K562 (cell line): Measurements from ENCODE around the gene WNT8A. TPM values are rescaled to one million over a fixed set of nuclear protein-coding genes. Genes with fewer than 3 reads are reported as not detected.

Source experiments
- ATAC-seq: fragments of 200-7000 bp; cut with Tn5 transposase; 3 replicates; pipeline ENCODE4 v1.9.1; 2020; ENCODE audit warnings: moderate library complexity
- BruUV-seq: library from RNA; stranded (reverse); fragments of 400-500 nt; replicated peaks from 2 replicates; lab custom pipeline; 2021; lab: Mats Ljungman, UMichigan
- CTCF ChIA-PET: fragments of 300-600 bp; formaldehyde crosslinking; extraction: SDS; loops from one replicate; lab custom pipeline; 2021; ENCODE audit warnings: low intra/inter-chr PET ratio; lab: Yijun Ruan, JAX
- POLR2A ChIA-PET: fragments of 300-600, 350-650 bp; sonication (Branson Sonifier 250); formaldehyde crosslinking; extraction: SDS; loops from one replicate; lab custom pipeline; 2021; ENCODE audit warnings: antibody characterized with exemption, inconsistent platforms; lab: Yijun Ruan, JAX
- DNase-seq, 4 experiments: peaks; one replicate each; pipeline versions ENCODE4 v3.0.0 to v3.0.0-alpha.2; 2011 to 2018; ENCODE audit warnings: low spot score in 3 of 4, mixed read lengths in 3 of 4; ENCODE audit errors: extremely low read depth in 1 of 4
- FAIRE-seq: peaks from 2 replicates; lab custom pipeline; 2011; peaks lifted over from hg19 to GRCh38; lab: Jason Lieb, UNC
- H2AFZ ChIP-seq: 2 replicates; pipeline ENCODE4 v1.6.0; 2011; ENCODE audit warnings: low read depth, low read length, control low read depth, inconsistent platforms
- H3K27ac ChIP-seq: fragments of 200-600 bp; 3 replicates; pipeline ENCODE4 v1.8.0; 2011; ENCODE audit warnings: low read depth, mild to moderate bottlenecking, control low read depth, inconsistent platforms, low read length, moderate library complexity, mixed read lengths; ENCODE audit errors: extremely low read depth
- H3K27me3 ChIP-seq, 2 experiments: fragments of 300-600 bp in 1 of 2; 2 replicates in 1 of 2; 3 replicates in 1 of 2; pipeline versions ENCODE4 v1.6.0 to v1.8.0; 2011; ENCODE audit warnings: inconsistent platforms in 2 of 2, low read length in 2 of 2, mild to moderate bottlenecking in 1 of 2, mixed read lengths in 1 of 2, moderate library complexity in 1 of 2; ENCODE audit not compliant: control insufficient read depth in 2 of 2, insufficient read depth in 2 of 2
- H3K36me3 ChIP-seq: fragments of 300-600 bp; 3 replicates; pipeline ENCODE4 v1.8.0; 2011; ENCODE audit warnings: mild to moderate bottlenecking, low read length, inconsistent platforms; ENCODE audit not compliant: control insufficient read depth, insufficient read depth
- H3K4me1 ChIP-seq, 2 experiments: fragments of 200-600 bp in 1 of 2; replicated peaks in 1 of 2; 2 replicates in 1 of 2; 3 replicates in 1 of 2; pipeline versions ENCODE4 v1.5.1 to v1.8.0; 2011; ENCODE audit warnings: inconsistent platforms in 2 of 2, low read length in 2 of 2, mild to moderate bottlenecking in 1 of 2, mixed read lengths in 1 of 2, moderate library complexity in 1 of 2; ENCODE audit not compliant: control insufficient read depth in 2 of 2, insufficient read depth in 2 of 2
- H3K4me2 ChIP-seq: 2 replicates; pipeline ENCODE4 v1.6.1; 2011; ENCODE audit warnings: low read length, control low read depth, inconsistent platforms, mixed read lengths; ENCODE audit not compliant: insufficient read depth
- H3K4me3 ChIP-seq: fragments of 200-600 bp; sonication (generic), shearing (Covaris generic); 2 replicates; pipeline ENCODE4 v1.5.1; 2016; ENCODE audit warnings: control low read depth, inconsistent platforms
- H3K79me2 ChIP-seq: fragments of 200-600 bp; 3 replicates; pipeline ENCODE4 v1.8.0; 2011; ENCODE audit warnings: low read length, inconsistent platforms; ENCODE audit not compliant: control insufficient read depth, insufficient read depth
- H3K9ac ChIP-seq, 2 experiments: 2 replicates each; pipeline versions ENCODE4 v1.6.0 to v1.6.1; 2011; ENCODE audit warnings: low read depth in 2 of 2, low read length in 2 of 2, control low read depth in 1 of 2, inconsistent platforms in 1 of 2, mild to moderate bottlenecking in 1 of 2, mixed read lengths in 1 of 2; ENCODE audit not compliant: insufficient read depth in 1 of 2
- H3K9me1 ChIP-seq: one replicate; pipeline ENCODE4 v1.6.0; 2011; ENCODE audit warnings: inconsistent platforms, mild to moderate bottlenecking, low read length, moderate library complexity; ENCODE audit not compliant: control insufficient read depth, insufficient read depth
- H3K9me3 ChIP-seq: replicated peaks from 2 replicates; pipeline ENCODE4 v1.5.1; 2011; ENCODE audit warnings: low read depth, low read length, inconsistent platforms; ENCODE audit not compliant: control insufficient read depth, insufficient read depth
- H4K20me1 ChIP-seq: replicated peaks from 2 replicates; pipeline ENCODE4 v1.6.1; 2011; ENCODE audit warnings: low read length, inconsistent platforms, mixed read lengths; ENCODE audit not compliant: control insufficient read depth, insufficient read depth
- ASH1L ChIP-seq: fragments of 450-650 bp; IDR thresholded peaks from 2 replicates; pipeline ENCODE4 v1.6.1; 2018; ENCODE audit warnings: borderline replicate concordance, mild to moderate bottlenecking, low read depth; ENCODE audit not compliant: partially characterized antibody
- CBX5 ChIP-seq: IDR thresholded peaks from 2 replicates; pipeline ENCODE4 v1.6.1; 2014; ENCODE audit warnings: low read depth, borderline replicate concordance
- GABPA ChIP-seq: fragments of 200-800 bp; sonication (Bioruptor generic); conservative IDR thresholded peaks from 2 replicates; pipeline ENCODE4 v1.6.1; 2016; ENCODE audit warnings: low read depth, missing genetic modification characterization, missing compliant biosample characterization
- GATA2 ChIP-seq: sonication (generic); formaldehyde crosslinking; IDR thresholded peaks from 2 replicates; pipeline ENCODE4 v1.4.0; 2020; ENCODE audit warnings: mild to moderate bottlenecking, missing genetic modification reagents
- GTF2A2 ChIP-seq: IDR thresholded peaks from 2 replicates; pipeline ENCODE4 v1.6.1; 2016; ENCODE audit warnings: mild to moderate bottlenecking, missing genetic modification characterization, missing compliant biosample characterization
- POLR2G ChIP-seq: fragments of 200-400 bp; formaldehyde crosslinking; IDR thresholded peaks from 2 replicates; pipeline ENCODE4 v1.6.1; 2017; ENCODE audit warnings: low read depth, mild to moderate bottlenecking, antibody characterized with exemption, low read length, moderate library complexity
- PTTG1 ChIP-seq: fragments of 450-650 bp; IDR thresholded peaks from 2 replicates; pipeline ENCODE4 v1.6.1; 2016; ENCODE audit warnings: low read depth, mild to moderate bottlenecking, missing genetic modification characterization, missing compliant biosample characterization
- RCOR1 ChIP-seq, 2 experiments: IDR thresholded peaks; 2 replicates each; pipeline ENCODE4 v1.6.1; 2012; ENCODE audit warnings: low read depth in 2 of 2, low read length in 2 of 2, borderline replicate concordance in 1 of 2, improper control_type of control experiment in 1 of 2
- SMC3 ChIP-seq: conservative IDR thresholded peaks from 2 replicates; pipeline ENCODE4 v1.6.1; 2011; ENCODE audit warnings: low read depth, low read length, improper control_type of control experiment; ENCODE audit not compliant: insufficient read depth
- TCF7L2 ChIP-seq: fragments of 150-350 bp; IDR thresholded peaks from 2 replicates; pipeline ENCODE4 v1.6.1; 2016; ENCODE audit warnings: low read depth, mild to moderate bottlenecking, low read length, moderate library complexity
- XRCC3 ChIP-seq: fragments of 450-650 bp; IDR thresholded peaks from 2 replicates; pipeline ENCODE4 v1.6.1; 2017; ENCODE audit warnings: mild to moderate bottlenecking, moderate library complexity
- ZFP36 ChIP-seq: fragments of 150-350 bp; IDR thresholded peaks from 2 replicates; pipeline ENCODE4 v1.6.1; 2018; ENCODE audit warnings: low read length, low read depth; ENCODE audit not compliant: partially characterized antibody
- ZFPM2 ChIP-seq: fragments of 250-450 bp; sonication (Bioruptor Pico); IDR thresholded peaks from 2 replicates; pipeline ENCODE4 v1.5.1; 2022; ENCODE audit warnings: mild to moderate bottlenecking
- ZNF224 ChIP-seq: sonication (generic); formaldehyde crosslinking; IDR thresholded peaks from 2 replicates; pipeline ENCODE4 v1.8.0; 2022; ENCODE audit warnings: mild to moderate bottlenecking, missing genetic modification reagents
- ZNF253 ChIP-seq: fragments of 250-450 bp; sonication (Bioruptor Pico); conservative IDR thresholded peaks from 2 replicates; pipeline ENCODE4 v1.6.1; 2021; ENCODE audit warnings: mild to moderate bottlenecking
- ZNF311 ChIP-seq: fragments of 250-450 bp; sonication (Bioruptor Pico); IDR thresholded peaks from 2 replicates; pipeline ENCODE4 v1.4.0; 2020; ENCODE audit warnings: mild to moderate bottlenecking, moderate library complexity
- WGBS: fragments of 100-300 bp; shearing (Covaris generic); methylation state at CpG from one replicate; pipeline ENCODE4 v1.1.6; 2016; ENCODE audit warnings: low coverage, mixed read lengths; ENCODE audit not compliant: insufficient coverage; ENCODE audit errors: missing lambda C conversion rate; 5-methylcytosine and 5-hydroxymethylcytosine counted together
- in situ Hi-C: fragments of 300-500 bp; cut with MboI; formaldehyde crosslinking; loops from 4 replicates; pipeline ENCODE4 v1.15.0; 2018; ENCODE audit warnings: inconsistent platforms, mixed read lengths
- intact Hi-C: fragments of 100-400 bp; cut with micrococcal nuclease; formaldehyde crosslinking; loops from 2 replicates; pipeline ENCODE4 v1.14.2; 2022
- polyA plus RNA-seq, 8 experiments: library from polyadenylated mRNA; depleted of rRNA in 4 of 8; stranded (reverse) in 5 of 8; unstranded in 3 of 8; fragments of >200 nt; fragmentation: Nextera tagmentation in 2 of 8; fragmentation: Illumina TruSeq in 1 of 8; extraction: Ambion mirVana in 2 of 8; extraction: Trizol in 1 of 8; gene quantifications; 2 replicates each; pipeline versions ENCODE4 v1.2.1 to v1.2.3, GENCODE V29; 2011 to 2014; ENCODE audit warnings: inconsistent platforms in 1 of 8, missing spikeins in 1 of 8
- total RNA-seq, 7 experiments: library from RNA; depleted of rRNA in 6 of 7; stranded (reverse); fragments of >200 nt in 6 of 7; fragmentation: Illumina TruSeq in 2 of 7; extraction: Trizol in 2 of 7; gene quantifications; 2 replicates each; pipeline versions ENCODE4 v1.2.1 to v1.2.3, GENCODE V29; 2011 to 2021; ENCODE audit warnings: low replicate concordance in 1 of 7

The WNT8A gene
- total and polyA plus RNA-seq, 9 of the 15 experiments (the other 6 are each of a cell fraction or from before 2014, with no cell fraction given) = not detected

DNA sequence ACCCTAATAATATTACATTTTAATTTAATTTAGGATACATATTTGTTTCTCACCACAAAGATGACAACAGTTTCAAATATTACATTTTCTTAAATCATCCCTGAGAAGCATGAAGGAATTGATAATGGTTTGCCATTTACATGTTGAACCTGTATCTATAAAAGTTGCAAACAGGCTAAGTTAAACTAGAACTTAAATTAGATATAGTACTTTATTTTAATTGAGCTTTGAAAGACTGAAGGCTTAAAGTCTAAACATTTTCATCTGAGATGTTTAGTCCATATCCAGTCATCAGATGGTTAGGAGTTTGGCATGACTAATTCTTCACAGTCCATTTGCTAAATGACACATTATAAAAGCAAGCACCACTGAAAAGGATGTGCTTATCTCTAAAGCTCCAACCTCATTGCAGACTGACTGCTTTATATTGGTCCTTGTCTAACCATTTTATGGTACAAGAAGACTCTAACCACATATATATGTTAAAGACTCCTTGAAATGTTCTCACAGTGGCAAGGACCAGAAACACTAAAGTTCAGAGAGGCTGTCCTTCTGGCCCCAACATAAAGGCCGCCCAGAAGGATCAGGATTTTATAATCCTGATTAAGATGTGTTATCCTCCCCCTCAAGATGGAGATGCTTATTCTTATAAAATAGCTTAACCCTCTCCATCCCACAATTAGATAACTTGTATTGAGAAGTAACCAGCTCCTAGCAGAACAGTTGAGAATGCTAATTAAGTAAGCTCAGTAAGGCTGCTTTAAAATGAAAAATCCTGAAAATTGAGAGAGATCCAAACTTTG is 25.8 kb downstream of the WNT8A start:
- no TSS peak for BruUV-seq
- POLR2A ChIA-PET = interaction anchor here (1.0 kb wide), 1 partner anchor 20 kb away, joined by 5 read pairs; no protein-coding TSS in a partner anchor
- Histone ChIP-seq H2AFZ (no peak overlapping the region), H3K36me3 (no peaks in the 10 kb centered on the region), H3K9me1 (no peaks in the 10 kb centered on the region), H3K4me1 (no peaks in the 10 kb centered on the region; a peak in 1 of 5 replicates), H3K79me2 (no peaks in the 10 kb centered on the region), H3K4me2 (no peak overlapping the region), H4K20me1 (no peaks in the 10 kb centered on the region; the same call in 1 of the 2 replicates), H3K27me3 (peaks cover 15 to 20% of the 10 kb centered on the region in 2 experiments; a peak in 4 of 5 replicates), H3K9me3 (no peaks in the 10 kb centered on the region), H3K4me3 (no peak overlapping the region), H3K9ac (no peak overlapping the region), H3K27ac (no peak overlapping the region)
- intact Hi-C loops (loop anchor here (1.0 kb wide), 1 partner anchor 19 kb away; no protein-coding TSS in a partner anchor), in situ Hi-C loops (no loop called here)
- ATAC-seq (no peak), DNase-seq (peak in 1 of 4 experiments; percentile 1), FAIRE-seq (no peak)
- WGBS = 0% methylated on average over 1 of the region's 1 CpG
- no peak for TF ChIP-seq PTTG1 (tag)
- no peak for TF ChIP-seq GATA2 (CRISPR knock-in tag)
- TF ChIP-seq ZNF311 (CRISPR knock-in tag) = no peak
- no peak for TF ChIP-seq GABPA (tag)
- no peak for TF ChIP-seq ZFPM2 (CRISPR knock-in tag)
- TF ChIP-seq ZNF253 (CRISPR knock-in tag) = no peak
- no peak for TF ChIP-seq TCF7L2
- no peak for TF ChIP-seq POLR2G
- TF ChIP-seq CBX5 = no peak
- no peak for TF ChIP-seq ASH1L
- TF ChIP-seq SMC3 = no peak
- no peak for TF ChIP-seq XRCC3
- TF ChIP-seq ZFP36 = no peak
- TF ChIP-seq GTF2A2 (tag) = no peak
- no peak for TF ChIP-seq ZNF224 (CRISPR knock-in tag)
- TF ChIP-seq RCOR1 (IDR thresholded peaks at IDR 0.05; ENCODE audit: borderline replicate concordance in 1 of 2, low read depth in 2 of 2, low read length in 2 of 2) = no peak
- CTCF ChIA-PET = no interaction called here
